Measurements from ENCODE around the gene NECTIN3.

- TF ChIP-seq CTCF (IDR thresholded peaks at IDR 0.05) (no peak), POLR2A (IDR thresholded peaks at IDR 0.05) (no peak)
Measured at GRCh38 chr3:111173328-111173900, 101.8 kb downstream of the NECTIN3 start.

All from heart left ventricle (tissue), 13 donors.